Naive thymus-derived CD4-positive, alpha-beta T cell (primary cell): ENCODE measurements around the gene RAB19. TPM values are rescaled to one million over a fixed set of nuclear protein-coding genes. Genes with fewer than 3 reads are reported as not detected.
"Not testable (repeated sequence)": the region's sequence is repeated elsewhere in the genome, so short reads cannot be mapped to it uniquely, and the experiment has no call there.

Source experiments
- ATAC-seq: fragments of 150-1000 bp; cut with Tn5 transposase; 2 replicates; pipeline ENCODE4 v1.10.0; 2021; ENCODE audit warnings: mild to moderate bottlenecking, moderate library complexity
- CTCF ChIA-PET: fragments of 350-600 bp; sonication (Branson Sonifier 250); formaldehyde crosslinking; loops from one replicate; lab custom pipeline; 2021; ENCODE audit warnings: antibody characterized with exemption; lab: Charles Lee
- POLR2A ChIA-PET: fragments of 350-600 bp; sonication (Branson Sonifier 250); formaldehyde crosslinking; loops from one replicate; lab custom pipeline; 2021; ENCODE audit warnings: antibody characterized with exemption, inconsistent platforms; lab: Charles Lee
- DNase-seq, 9 donors: peaks; one replicate each; pipeline versions ENCODE4 v3.0.0 to v3.0.0-alpha.2; 2020 to 2022; ENCODE audit warnings: mixed read lengths in 1 of 9
- H3K27ac ChIP-seq: one replicate; pipeline ENCODE4 v1.7.0; 2013; ENCODE audit warnings: mild to moderate bottlenecking, low read depth, low read length, moderate library complexity
- H3K27me3 ChIP-seq, 2 donors: one replicate each; pipeline ENCODE4 v1.7.0; 2013; ENCODE audit warnings: low read length in 2 of 2, mild to moderate bottlenecking in 2 of 2, moderate library complexity in 2 of 2; ENCODE audit not compliant: control insufficient read depth in 2 of 2, insufficient read depth in 2 of 2
- H3K36me3 ChIP-seq, 3 experiments: 1 replicate in 2 of 3; 2 replicates in 1 of 3; pipeline ENCODE4 v1.7.0; 2013; ENCODE audit warnings: low read length in 3 of 3, mild to moderate bottlenecking in 3 of 3, moderate library complexity in 1 of 3; ENCODE audit not compliant: insufficient read depth in 3 of 3, control insufficient read depth in 2 of 3
- H3K4me1 ChIP-seq, 2 donors: one replicate each; pipeline ENCODE4 v1.7.0; 2013; ENCODE audit warnings: low read length in 2 of 2, mild to moderate bottlenecking in 2 of 2, moderate library complexity in 1 of 2; ENCODE audit not compliant: control insufficient read depth in 2 of 2, insufficient read depth in 2 of 2
- H3K4me3 ChIP-seq: 2 replicates; pipeline ENCODE4 v1.7.0; 2013; ENCODE audit warnings: mild to moderate bottlenecking, low read length
- H3K9me3 ChIP-seq, 3 experiments: 1 replicate in 2 of 3; 2 replicates in 1 of 3; pipeline ENCODE4 v1.7.0; 2013; ENCODE audit warnings: low read length in 3 of 3; ENCODE audit not compliant: control insufficient read depth in 2 of 3
- H3K27ac Mint-ChIP-seq, 9 donors: one replicate each; pipeline ENCODE4 v1.8.0; 2020 to 2022; ENCODE audit warnings: mixed read lengths in 9 of 9, mild to moderate bottlenecking in 8 of 9, moderate library complexity in 5 of 9, inconsistent platforms in 2 of 9
- H3K27me3 Mint-ChIP-seq, 5 donors: one replicate each; pipeline ENCODE4 v1.8.0; 2021 to 2022; ENCODE audit warnings: mixed read lengths in 5 of 5, mild to moderate bottlenecking in 1 of 5
- H3K36me3 Mint-ChIP-seq, 5 donors: one replicate each; pipeline ENCODE4 v1.8.0; 2020 to 2022; ENCODE audit warnings: mixed read lengths in 5 of 5, mild to moderate bottlenecking in 3 of 5, inconsistent platforms in 1 of 5
- H3K4me1 Mint-ChIP-seq, 7 donors: one replicate each; pipeline ENCODE4 v1.8.0; 2020 to 2022; ENCODE audit warnings: mixed read lengths in 7 of 7, mild to moderate bottlenecking in 3 of 7, inconsistent platforms in 1 of 7
- H3K4me3 Mint-ChIP-seq, 10 donors: one replicate each; pipeline ENCODE4 v1.8.0; 2020 to 2022; ENCODE audit warnings: mild to moderate bottlenecking in 10 of 10, mixed read lengths in 10 of 10, moderate library complexity in 6 of 10, inconsistent platforms in 2 of 10
- H3K9me3 Mint-ChIP-seq, 11 donors: one replicate each; pipeline ENCODE4 v1.8.0; 2020 to 2022; ENCODE audit warnings: mixed read lengths in 11 of 11, mild to moderate bottlenecking in 4 of 11, inconsistent platforms in 1 of 11, moderate library complexity in 1 of 11
- intact Hi-C, 2 donors: fragments of 100-400 bp; cut with micrococcal nuclease; formaldehyde crosslinking; loops; one replicate each; pipeline ENCODE4 v1.15.1; 2023
- polyA plus RNA-seq, 2 donors: library from polyadenylated mRNA; unstranded; fragments of 300-500 nt; fragmentation: Illumina TruSeq; gene quantifications; one replicate each; pipeline ENCODE4 v1.2.3, GENCODE V29; 2021
- total RNA-seq, 6 experiments: library from RNA in 5 of 6; stranded (reverse) in 5 of 6; gene quantifications; 1 replicate in 5 of 6; 2 replicates in 1 of 6; pipeline ENCODE4 v1.2.3 and lab custom pipeline; 2021 to 2026

RAB19 gene
- total and polyA plus RNA-seq, 7 experiments from 2014 or later = 1.8 to 13.3 (median 3.3) TPM

- H3K4me3 Mint-ChIP-seq = peak overlapping the region; percentile 78 to 95 (median 89)
- ATAC-seq (no peak), DNase-seq (no peak)
- Histone ChIP-seq H3K27me3 (no peaks in the 10 kb centered on the region), H3K4me1 (peaks cover 3 to 15% of the 10 kb centered on the region in 2 donors), H3K36me3 (peaks cover 0 to 8% (median 0%) of the 10 kb centered on the region in 3 experiments), H3K27ac (no peak overlapping the region), H3K4me3 (peak overlapping the region; percentile 67), H3K9me3 (no peaks in the 10 kb centered on the region)
- intact Hi-C loops = loop anchor here (1.0 to 10.0 kb wide), 6 partner anchors 23 to 1054 kb away; partner anchors contain the start of genes FMC1 (in 1 of the 2), MKRN1 (in 1 of the 2) and PARP12 (in 1 of the 2)
- peak overlapping the region in 5 of 9 donors; percentile 73 to 89 (median 81) for H3K27ac Mint-ChIP-seq
- no peaks in the 10 kb centered on the region for H3K9me3 Mint-ChIP-seq
- peaks cover 0 to 19% (median 0%) of the 10 kb centered on the region in 5 donors for H3K36me3 Mint-ChIP-seq
- ChIA-PET CTCF (no interaction called here), POLR2A (interaction anchor here (0.9 to 1.3 kb wide), 2 partner anchors 14 to 78 kb away, joined by 3 to 5 read pairs; no protein-coding TSS in a partner anchor)
- H3K4me1 Mint-ChIP-seq = peaks cover 22 to 48% (median 37%) of the 10 kb centered on the region in 7 donors
- H3K27me3 Mint-ChIP-seq = no peaks in the 10 kb centered on the region
These were observed 5.0 kb upstream of the RAB19 start for GRCh38 chr7:140398821-140399220.

- CTCF ChIA-PET = no interaction called here
- H3K4me3 Mint-ChIP-seq = peak overlapping the region in 1 of 10 donors; percentile 70
- no peaks in the 10 kb centered on the region for H3K9me3 Mint-ChIP-seq
These were observed 3.5 kb upstream of the RAB19 start for GRCh38 chr7:140400381-140400780.

GRCh38 chr7:140402178-140402835, 1.6 kb upstream of the RAB19 start:
- Histone ChIP-seq H3K4me3 (no peak overlapping the region), H3K36me3 (peaks cover 0 to 10% (median 0%) of the 10 kb centered on the region in 3 experiments), H3K27me3 (no peaks in the 10 kb centered on the region), H3K27ac (no peak overlapping the region), H3K9me3 (no peaks in the 10 kb centered on the region), H3K4me1 (peaks cover 8 to 20% of the 10 kb centered on the region in 2 donors)
- Mint-ChIP-seq H3K27ac (peak overlapping the region; percentile 88 to 99 (median 96)), H3K27me3 (peaks cover 0 to 3% (median 0%) of the 10 kb centered on the region in 5 donors), H3K4me1 (peaks cover 21 to 51% (median 39%) of the 10 kb centered on the region in 7 donors), H3K36me3 (peaks cover under 1 to 22% (median 2%) of the 10 kb centered on the region in 5 donors), H3K4me3 (peak overlapping the region; percentile 70 to 99 (median 97)), H3K9me3 (peaks cover 0 to under 1% (median 0%) of the 10 kb centered on the region in 11 donors)
- POLR2A ChIA-PET = interaction anchor here (1.0 to 2.5 kb wide), 3 partner anchors 9 to 59 kb away, joined by 3 to 13 read pairs (median 3); no protein-coding TSS in a partner anchor
- CTCF ChIA-PET = no interaction called here
- ATAC-seq = no peak
- no peak for DNase-seq
- intact Hi-C loops = loop anchor here (2.0 to 10.0 kb wide), 7 partner anchors 40 to 1938 kb away; partner anchors contain the start of genes MRPS33 (in 2 of the 2), BRAF (in 1 of the 2), NDUFB2 (in 1 of the 2) and TRIM24 (in 1 of the 2)

More at GRCh38 chr7:140400381-140400780, 3.5 kb upstream of the RAB19 start:
- POLR2A ChIA-PET = no interaction called here
- intact Hi-C loops = loop anchor here (5.0 to 10.0 kb wide), 6 partner anchors 42 to 1936 kb away; partner anchors contain the start of genes MRPS33 (in 2 of the 2), BRAF (in 1 of the 2), NDUFB2 (in 1 of the 2) and TRIM24 (in 1 of the 2)
- H3K9me3 ChIP-seq = no peaks in the 10 kb centered on the region
- Mint-ChIP-seq H3K27ac (no peak overlapping the region), H3K4me1 (peaks cover 31 to 60% (median 48%) of the 10 kb centered on the region in 7 donors), H3K27me3 (peaks cover 0 to 3% (median 0%) of the 10 kb centered on the region in 5 donors), H3K36me3 (peaks cover 0 to 24% (median 0%) of the 10 kb centered on the region in 5 donors)
- H3K4me1 ChIP-seq = peaks cover 8 to 21% of the 10 kb centered on the region in 2 donors
- no peak for ATAC-seq
- H3K4me3 ChIP-seq = no peak overlapping the region
- DNase-seq = no peak
- H3K36me3 ChIP-seq = peaks cover 0 to 10% (median 0%) of the 10 kb centered on the region in 3 experiments
- no peaks in the 10 kb centered on the region for H3K27me3 ChIP-seq
- H3K27ac ChIP-seq = no peak overlapping the region

- peak overlapping the region; percentile 87 for H3K27ac ChIP-seq
- H3K36me3 Mint-ChIP-seq = peaks cover 3 to 28% (median 12%) of the 10 kb centered on the region in 5 donors
These were observed 757 bp downstream of the RAB19 start for GRCh38 chr7:140404565-140405065.

GRCh38 chr7:140415361-140415760, 11.5 kb downstream of the RAB19 start:
- peaks cover 0 to 2% (median 0%) of the 10 kb centered on the region in 11 donors for H3K9me3 Mint-ChIP-seq
- peak overlapping the region in 1 of 9 donors; percentile 10 for H3K27ac Mint-ChIP-seq
- DNase-seq = no peak
- peaks cover 0 to 26% (median 7%) of the 10 kb centered on the region in 7 donors for H3K4me1 Mint-ChIP-seq
- no peaks in the 10 kb centered on the region for H3K9me3 ChIP-seq
- H3K27me3 Mint-ChIP-seq = no peaks in the 10 kb centered on the region
- peaks cover 10 to 46% (median 28%) of the 10 kb centered on the region in 5 donors for H3K36me3 Mint-ChIP-seq
- ATAC-seq = no peak
- no peak overlapping the region for H3K27ac ChIP-seq
- H3K36me3 ChIP-seq = peaks cover 0 to 4% (median 0%) of the 10 kb centered on the region in 3 experiments
- CTCF ChIA-PET = interaction anchor here (0.6 kb wide), 1 partner anchor 109 kb away, joined by 5 read pairs; no protein-coding TSS in a partner anchor
- no peak overlapping the region for H3K4me3 Mint-ChIP-seq
- POLR2A ChIA-PET = interaction anchor here (0.6 kb wide), 1 partner anchor 1252 kb away, joined by 3 read pairs; no protein-coding TSS in a partner anchor
- intact Hi-C loops = no loop called here
- H3K4me3 ChIP-seq = no peak overlapping the region
- H3K27me3 ChIP-seq = no peaks in the 10 kb centered on the region
- H3K4me1 ChIP-seq = no peaks in the 10 kb centered on the region

More at GRCh38 chr7:140404565-140405065, 757 bp downstream of the RAB19 start:
- ATAC-seq (no peak), DNase-seq (no peak)
- peaks cover 0 to 3% (median 0%) of the 10 kb centered on the region in 11 donors for H3K9me3 Mint-ChIP-seq
- peak overlapping the region; percentile 92 to 99 (median 97) for H3K4me3 Mint-ChIP-seq
- no peaks in the 10 kb centered on the region for H3K9me3 ChIP-seq
- peaks cover 8 to 11% of the 10 kb centered on the region in 2 donors for H3K4me1 ChIP-seq
- H3K27me3 ChIP-seq = no peaks in the 10 kb centered on the region
- H3K27me3 Mint-ChIP-seq = peaks cover 0 to 3% (median 0%) of the 10 kb centered on the region in 5 donors
- H3K36me3 ChIP-seq = peaks cover 0 to 10% (median 0%) of the 10 kb centered on the region in 3 experiments
- H3K4me3 ChIP-seq = peak overlapping the region; percentile 82
- peak overlapping the region; percentile 91 to 99 (median 96) for H3K27ac Mint-ChIP-seq
- CTCF ChIA-PET = no interaction called here
- intact Hi-C loops = loop anchor here (1.0 to 10.0 kb wide), 11 partner anchors 28 to 1940 kb away; partner anchors contain the start of genes MKRN1 (in 2 of the 2), MRPS33 (in 2 of the 2), BRAF (in 1 of the 2) and NDUFB2 (in 1 of the 2)
- peaks cover 13 to 40% (median 29%) of the 10 kb centered on the region in 7 donors for H3K4me1 Mint-ChIP-seq
- POLR2A ChIA-PET = interaction anchor here (1.0 to 2.5 kb wide), 3 partner anchors 28 to 75 kb away, joined by 4 to 13 read pairs (median 4); partner anchors contain the start of gene MKRN1

GRCh38 chr7:140415816-140416215, 12.0 kb downstream of the RAB19 start:
- H3K36me3 Mint-ChIP-seq = peaks cover 10 to 44% (median 26%) of the 10 kb centered on the region in 5 donors
- CTCF ChIA-PET, ATAC-seq, H3K4me3 Mint-ChIP-seq, H3K27ac Mint-ChIP-seq, H3K9me3 Mint-ChIP-seq, H3K4me1 ChIP-seq, DNase-seq, H3K27me3 Mint-ChIP-seq, H3K36me3 ChIP-seq, H3K27me3 ChIP-seq, intact Hi-C loops, H3K4me3 ChIP-seq, H3K9me3 ChIP-seq, H3K27ac ChIP-seq: not testable (repeated sequence)
- POLR2A ChIA-PET = interaction anchor here (0.6 kb wide), 1 partner anchor 1252 kb away, joined by 3 read pairs; no protein-coding TSS in a partner anchor
- H3K4me1 Mint-ChIP-seq = peaks cover 0 to 26% (median 7%) of the 10 kb centered on the region in 7 donors
